ENCODE measurements around the gene TEAD1. TPM values are rescaled to one million over a fixed set of nuclear protein-coding genes. Genes with fewer than 3 reads are reported as not detected.

The TEAD1 gene
- total RNA-seq, 1 donor from 2014 or later, result 154 TPM

GRCh38 chr11:12914400-12914912 lies 240.2 kb downstream of the TEAD1 start:
- Mint-ChIP-seq H3K4me1 (ENCODE audit: unreplicated experiment) (peaks cover 5% of the 10 kb centered on the region), H3K9me3 (ENCODE audit: unreplicated experiment) (no peaks in the 10 kb centered on the region), H3K27ac (ENCODE audit: unreplicated experiment) (peak overlapping the region; percentile 47), H3K27me3 (ENCODE audit: unreplicated experiment) (no peaks in the 10 kb centered on the region), H3K36me3 (ENCODE audit: unreplicated experiment) (peaks cover 28% of the 10 kb centered on the region), H3K4me3 (ENCODE audit: unreplicated experiment) (no peak overlapping the region)
- no peak for DNase-seq (ENCODE audit: extremely low spot score, unreplicated experiment)
- peak; percentile 56 for TF ChIP-seq CTCF (IDR thresholded peaks at IDR 0.05)

GRCh38 chr11:12915093-12915492 lies 240.9 kb downstream of the TEAD1 start:
- TF ChIP-seq CTCF (IDR thresholded peaks at IDR 0.05), result no peak
- H3K4me1 Mint-ChIP-seq (ENCODE audit: unreplicated experiment), result peaks cover 2% of the 10 kb centered on the region
- DNase-seq (ENCODE audit: extremely low spot score, unreplicated experiment), result no peak
- H3K27ac Mint-ChIP-seq (ENCODE audit: unreplicated experiment), result peak overlapping the region; percentile 47
- peaks cover 28% of the 10 kb centered on the region for H3K36me3 Mint-ChIP-seq (ENCODE audit: unreplicated experiment)
- H3K27me3 Mint-ChIP-seq (ENCODE audit: unreplicated experiment), result no peaks in the 10 kb centered on the region
- H3K9me3 Mint-ChIP-seq (ENCODE audit: unreplicated experiment), result no peaks in the 10 kb centered on the region
- H3K4me3 Mint-ChIP-seq (ENCODE audit: unreplicated experiment), result no peak overlapping the region

GRCh38 chr11:12917822-12918221 lies 243.6 kb downstream of the TEAD1 start:
- Mint-ChIP-seq H3K9me3 (ENCODE audit: unreplicated experiment) (no peaks in the 10 kb centered on the region), H3K4me1 (ENCODE audit: unreplicated experiment) (peaks cover 2% of the 10 kb centered on the region), H3K27me3 (ENCODE audit: unreplicated experiment) (no peaks in the 10 kb centered on the region), H3K4me3 (ENCODE audit: unreplicated experiment) (no peak overlapping the region), H3K27ac (ENCODE audit: unreplicated experiment) (no peak overlapping the region), H3K36me3 (ENCODE audit: unreplicated experiment) (peaks cover 23% of the 10 kb centered on the region)
- no peak for TF ChIP-seq CTCF (IDR thresholded peaks at IDR 0.05)
- no peak for DNase-seq (ENCODE audit: extremely low spot score, unreplicated experiment)

DNA sequence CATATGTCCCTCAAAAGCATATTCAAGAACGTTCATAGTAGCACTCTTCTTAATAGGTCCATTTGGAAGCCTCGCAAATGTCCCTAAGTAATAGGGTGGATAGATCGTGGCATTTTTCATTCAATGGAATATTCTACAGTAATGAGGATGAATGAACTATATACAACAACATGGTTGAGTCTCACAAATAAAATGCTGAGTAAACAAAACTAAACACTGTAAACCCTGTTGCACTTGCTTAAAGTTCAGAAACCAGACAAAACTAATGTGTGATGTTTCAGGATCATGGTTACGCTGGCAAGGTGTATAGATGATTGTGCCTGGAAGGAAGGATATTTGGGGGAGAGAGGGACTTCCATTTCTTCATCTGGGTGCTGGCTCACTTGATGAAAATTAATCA lies 244.4 kb downstream of the TEAD1 start:
- Mint-ChIP-seq H3K27me3 (ENCODE audit: unreplicated experiment) (no peaks in the 10 kb centered on the region), H3K4me3 (ENCODE audit: unreplicated experiment) (no peak overlapping the region), H3K36me3 (ENCODE audit: unreplicated experiment) (peaks cover 23% of the 10 kb centered on the region), H3K27ac (ENCODE audit: unreplicated experiment) (no peak overlapping the region), H3K9me3 (ENCODE audit: unreplicated experiment) (no peaks in the 10 kb centered on the region), H3K4me1 (ENCODE audit: unreplicated experiment) (peaks cover 2% of the 10 kb centered on the region)
- no peak for DNase-seq (ENCODE audit: extremely low spot score, unreplicated experiment)
- TF ChIP-seq CTCF (IDR thresholded peaks at IDR 0.05), result no peak

GRCh38 chr11:12922418-12922817 lies 248.2 kb downstream of the TEAD1 start:
- peaks cover 23% of the 10 kb centered on the region for H3K36me3 Mint-ChIP-seq (ENCODE audit: unreplicated experiment)
- H3K27me3 Mint-ChIP-seq (ENCODE audit: unreplicated experiment), result no peaks in the 10 kb centered on the region
- H3K27ac Mint-ChIP-seq (ENCODE audit: unreplicated experiment), result no peak overlapping the region
- no peak overlapping the region for H3K4me3 Mint-ChIP-seq (ENCODE audit: unreplicated experiment)
- H3K4me1 Mint-ChIP-seq (ENCODE audit: unreplicated experiment), result peaks cover 3% of the 10 kb centered on the region
- no peaks in the 10 kb centered on the region for H3K9me3 Mint-ChIP-seq (ENCODE audit: unreplicated experiment)
- DNase-seq (ENCODE audit: extremely low spot score, unreplicated experiment), result no peak
- no peak for TF ChIP-seq CTCF (IDR thresholded peaks at IDR 0.05)
